GM21423 (cell line): ENCODE measurements around the gene SV2A.
A peak's percentile ranks its signal among the peaks of the same experiment; 100 is the strongest.

ENCODE experiments used
- ATAC-seq: cut with Tn5 transposase; IDR thresholded peaks from one replicate; pipeline ENCODE4 v1.9.1; 2021; ENCODE audit warnings: mild to moderate bottlenecking, moderate library complexity; ENCODE audit not compliant: unreplicated experiment

The SV2A gene

DNA sequence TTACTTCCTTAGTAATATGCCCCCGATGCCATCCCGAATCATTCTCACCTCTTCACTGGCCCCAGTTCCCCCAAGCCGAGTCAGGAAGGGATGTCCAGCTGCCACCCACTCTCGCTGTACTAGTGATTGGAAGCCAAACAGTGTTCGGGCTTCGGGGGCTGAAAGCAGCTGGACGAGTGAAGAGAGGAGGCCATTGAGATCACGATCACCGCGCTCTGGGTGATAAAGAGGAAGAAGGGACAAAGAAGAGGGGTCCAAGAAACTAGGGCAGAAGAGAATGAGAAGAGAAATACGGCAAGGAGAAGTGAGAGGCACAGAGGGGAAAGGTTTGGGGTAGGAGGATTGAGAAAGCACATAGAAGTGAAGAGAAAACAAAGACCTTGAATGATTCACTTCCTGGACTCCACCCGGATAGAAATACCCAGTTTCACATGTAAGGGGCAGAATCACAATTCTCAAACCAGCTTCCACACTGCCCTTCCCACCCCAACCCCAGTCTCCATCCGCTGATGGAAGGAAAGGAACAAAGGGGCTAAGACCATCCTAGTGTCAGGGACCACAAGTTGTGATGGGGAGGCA lies 13.7 kb upstream of the SV2A start:
- no peak for ATAC-seq

DNA sequence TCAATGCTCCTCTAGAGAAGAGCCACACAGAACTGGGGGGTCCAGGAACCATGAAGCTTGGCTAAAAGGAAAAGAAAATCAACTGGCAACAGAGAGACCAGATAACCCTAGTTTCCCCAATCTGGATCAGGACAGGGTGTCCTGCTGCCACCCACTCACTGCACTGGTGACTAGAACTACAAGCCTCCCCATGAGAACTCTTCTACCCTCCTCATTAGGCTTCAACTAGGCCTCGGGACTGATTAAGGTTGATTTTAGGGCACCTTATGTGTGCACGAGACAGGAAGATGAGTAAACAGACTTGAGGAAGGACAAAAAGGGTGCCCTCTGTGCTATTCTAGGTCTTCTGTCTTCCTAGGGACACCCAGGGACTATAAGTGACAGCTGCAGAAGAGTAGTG lies 12.2 kb upstream of the SV2A start:
- ATAC-seq, result no peak

DNA sequence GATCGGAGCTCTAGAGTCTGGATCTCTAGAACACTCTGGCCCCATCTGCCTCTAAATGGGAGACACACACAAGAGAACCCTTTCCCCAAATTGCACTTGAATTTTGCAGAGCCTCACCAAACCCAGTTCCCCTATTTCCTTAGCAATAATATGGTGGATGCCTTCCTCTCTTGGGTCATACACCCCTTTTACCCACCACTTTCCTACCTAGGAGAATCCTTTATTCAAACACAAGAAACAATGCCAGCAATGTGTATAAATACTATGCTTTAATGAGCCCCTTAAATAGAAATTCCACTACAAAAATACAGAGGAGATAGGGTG lies 10.7 kb upstream of the SV2A start:
- ATAC-seq, result no peak

DNA sequence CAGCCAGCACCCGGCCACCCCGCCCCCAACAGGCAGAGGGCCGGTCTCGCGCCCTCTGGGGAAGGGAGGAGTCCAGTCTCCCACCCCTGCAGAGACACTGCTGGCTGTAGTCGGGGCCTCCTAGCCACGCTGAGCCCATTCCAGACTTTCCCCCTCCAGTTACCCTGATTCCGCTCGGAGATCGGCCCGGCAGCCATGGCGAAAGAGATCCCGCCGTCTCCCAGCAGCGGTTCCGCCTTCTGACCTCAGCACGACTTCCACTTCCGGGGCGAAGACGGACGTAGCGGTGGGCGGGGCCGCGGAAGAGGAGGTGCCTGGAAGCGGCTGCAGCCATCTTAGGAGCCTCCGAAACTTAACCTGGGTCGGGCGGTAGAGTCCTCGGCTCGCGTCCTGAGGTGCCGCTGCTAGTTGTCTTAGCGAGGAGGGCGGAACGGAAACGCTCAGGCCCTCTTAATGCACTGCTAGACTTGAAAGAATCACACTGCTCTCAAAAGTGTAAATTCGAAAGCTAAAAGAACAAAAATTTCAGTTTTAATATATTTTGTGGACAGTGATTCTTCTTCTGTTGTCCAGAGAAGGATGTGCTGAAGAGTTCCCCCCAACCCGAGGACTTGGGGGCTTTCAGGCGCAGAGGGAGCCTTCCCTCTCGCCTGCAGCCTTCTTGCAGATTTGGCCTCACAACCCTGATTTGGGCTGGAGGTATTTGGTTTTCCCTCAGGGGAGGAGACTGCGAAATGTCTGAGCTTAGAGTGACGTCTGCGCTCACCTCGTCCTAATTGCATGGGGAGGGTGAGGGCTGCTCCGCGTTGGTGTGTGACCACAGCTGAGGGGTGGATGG lies 10.1 kb upstream of the SV2A start, which contains the start of gene SF3B4:
SF3B4 (minus strand) TSS at position 241 of the 838 bp plus-strand sequence; CDS start at position 197, 44 bp downstream.
- ATAC-seq, result peak; percentile 94

DNA sequence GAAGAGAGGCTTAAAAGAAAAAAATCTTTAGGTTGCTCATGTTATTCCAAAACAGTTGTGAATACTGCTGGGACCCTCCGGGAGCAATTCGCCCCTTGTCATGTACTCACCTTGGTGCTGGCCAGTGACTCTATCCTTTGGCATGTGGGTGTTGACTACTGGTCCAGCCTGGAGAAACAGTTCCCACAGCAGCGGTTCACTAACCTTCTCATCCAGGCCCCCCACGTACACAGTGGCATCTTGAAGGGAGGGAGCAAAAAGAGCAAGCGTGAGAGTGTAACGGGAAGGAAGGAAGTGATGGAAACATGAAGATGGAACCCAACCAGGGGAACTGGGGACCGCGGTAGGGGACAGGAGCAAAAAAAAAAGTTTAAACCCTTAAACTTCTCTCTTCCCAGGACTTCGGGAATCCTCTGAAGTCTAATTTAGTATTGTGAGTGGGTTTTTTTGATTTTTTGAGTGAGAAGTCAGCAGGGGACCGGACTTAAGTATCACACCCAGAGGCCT lies 9.5 kb upstream of the SV2A start:
- no peak for ATAC-seq

DNA sequence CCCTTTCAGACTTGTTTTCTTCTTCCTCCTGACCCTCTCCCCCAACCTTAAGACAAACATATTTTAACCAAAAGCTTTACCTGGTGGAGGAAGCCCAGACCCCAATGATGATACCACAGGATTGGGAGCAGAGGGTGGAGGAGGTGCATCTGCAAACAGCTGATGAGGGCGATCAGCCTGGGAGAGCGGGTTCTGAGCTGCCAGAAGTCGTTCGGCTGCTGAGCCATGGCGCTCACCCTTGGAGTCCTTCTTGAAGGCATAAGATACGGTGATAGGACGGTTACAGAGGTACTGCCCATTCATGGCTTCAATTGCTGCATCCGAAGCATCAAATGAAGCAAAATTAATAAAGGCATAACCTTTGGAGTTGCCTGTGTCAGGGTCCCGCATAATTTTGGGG lies 8.7 kb upstream of the SV2A start:
- ATAC-seq, result no peak

DNA sequence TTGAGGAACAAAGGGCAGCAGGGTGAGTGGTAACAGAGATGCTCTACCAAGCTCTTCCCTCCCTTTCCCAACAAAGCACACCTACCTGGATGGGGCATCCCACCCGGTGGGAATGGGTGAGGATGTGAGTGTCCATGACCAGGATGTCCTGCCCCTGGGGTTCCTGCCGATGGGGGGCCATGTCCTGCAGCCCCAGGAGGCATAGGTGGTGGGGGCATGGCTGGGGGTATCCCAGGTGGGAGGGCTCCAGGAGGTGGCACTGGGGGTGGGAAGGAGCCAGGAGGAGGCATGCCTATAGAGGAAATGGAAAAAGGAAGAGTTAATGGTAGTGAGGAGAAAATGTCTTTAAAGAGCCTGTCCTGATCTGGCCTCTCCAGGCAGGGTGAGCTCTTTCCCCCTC lies 8.1 kb upstream of the SV2A start:
- no peak for ATAC-seq

DNA sequence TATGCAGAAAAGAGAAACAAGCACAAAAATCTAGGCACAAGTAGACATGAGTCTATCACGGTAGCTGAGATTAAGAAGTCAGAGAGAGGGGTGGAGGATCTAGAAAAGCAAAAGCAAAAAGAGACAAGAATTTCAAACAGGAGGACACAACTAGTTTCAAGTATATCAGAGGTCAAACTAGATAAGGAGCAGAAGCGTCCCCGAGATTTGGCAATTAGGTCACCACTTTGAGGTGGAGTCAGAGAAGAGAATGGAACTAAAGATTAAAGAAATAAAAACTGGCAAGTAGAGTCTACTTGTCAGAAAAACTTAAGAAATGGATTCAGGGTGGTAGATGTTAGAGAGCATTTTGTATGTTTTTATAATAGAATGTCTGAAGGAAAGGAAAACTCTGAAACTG lies 7.7 kb upstream of the SV2A start:
- ATAC-seq, result no peak

DNA sequence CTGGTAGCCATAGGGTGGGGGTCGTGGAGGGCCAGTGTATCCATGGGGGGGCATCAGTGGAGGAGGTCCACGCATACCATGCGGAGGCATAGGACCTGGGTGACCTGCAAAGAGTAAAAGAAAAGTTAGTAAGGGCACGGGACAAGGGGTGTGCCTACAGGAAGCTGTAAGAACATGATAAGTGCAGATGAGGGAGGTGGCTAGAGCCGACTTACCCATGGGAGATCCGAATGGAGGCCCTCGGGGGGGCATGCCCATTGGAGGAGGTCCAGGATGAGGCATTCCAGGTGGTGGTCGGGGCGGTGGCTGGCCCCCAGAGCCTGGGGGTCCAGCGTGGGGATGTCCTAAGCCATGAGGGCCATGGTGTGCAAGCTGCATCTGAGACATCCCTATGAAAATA lies 6.0 kb upstream of the SV2A start:
- no peak for ATAC-seq

DNA sequence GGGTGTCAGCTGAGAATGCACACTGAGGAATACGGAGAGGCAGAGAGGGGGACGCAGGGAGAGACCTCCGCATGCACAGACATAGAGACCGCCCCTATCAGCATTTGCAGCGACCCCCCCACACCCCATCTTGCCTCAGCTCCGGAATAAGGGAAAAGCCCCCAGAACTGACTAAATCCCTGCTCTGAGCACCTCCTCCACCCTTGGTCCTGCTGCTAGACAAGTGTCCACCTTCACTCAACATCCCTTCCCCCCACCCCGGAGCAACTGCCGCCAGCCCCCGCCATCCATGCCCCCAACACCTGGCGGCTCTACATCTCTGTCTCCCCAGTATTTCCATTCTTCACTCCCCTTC lies 769 bp downstream of the SV2A start:
- ATAC-seq, result no peak

DNA sequence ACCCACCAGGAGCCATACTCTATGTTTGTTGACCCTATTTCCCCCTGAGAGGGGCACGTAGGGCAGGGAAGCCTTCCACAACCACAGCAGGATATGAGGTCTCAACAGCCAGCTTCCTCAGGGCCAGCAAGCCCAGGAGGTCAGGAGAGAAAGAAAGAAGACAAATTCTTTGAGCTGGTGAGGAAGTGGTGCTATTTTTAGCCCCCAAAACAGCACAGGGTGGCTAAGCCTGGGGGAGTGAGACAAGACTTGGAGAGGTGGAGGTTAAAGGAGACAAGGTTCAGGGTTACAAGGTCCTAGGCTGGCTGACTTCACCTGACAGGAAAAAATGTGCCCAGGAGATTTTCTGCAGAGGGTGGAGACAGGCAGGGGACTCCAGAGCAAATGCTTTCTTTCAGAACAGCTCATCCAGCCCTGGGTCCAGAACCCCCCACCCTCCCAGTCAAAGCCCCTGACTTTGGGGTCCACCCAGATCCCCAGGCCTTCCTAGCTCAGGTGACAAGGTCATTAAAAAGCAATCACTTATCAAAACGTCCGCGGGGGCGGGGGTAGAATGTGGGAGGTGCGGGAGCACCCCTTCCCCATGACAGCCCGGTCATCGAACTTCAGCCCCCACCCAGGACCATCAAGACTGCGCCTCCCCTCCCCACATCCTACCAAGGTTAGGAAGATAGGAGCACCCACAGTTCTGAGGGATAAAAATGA lies 1.3 kb downstream of the SV2A start:
- ATAC-seq, result no peak

DNA sequence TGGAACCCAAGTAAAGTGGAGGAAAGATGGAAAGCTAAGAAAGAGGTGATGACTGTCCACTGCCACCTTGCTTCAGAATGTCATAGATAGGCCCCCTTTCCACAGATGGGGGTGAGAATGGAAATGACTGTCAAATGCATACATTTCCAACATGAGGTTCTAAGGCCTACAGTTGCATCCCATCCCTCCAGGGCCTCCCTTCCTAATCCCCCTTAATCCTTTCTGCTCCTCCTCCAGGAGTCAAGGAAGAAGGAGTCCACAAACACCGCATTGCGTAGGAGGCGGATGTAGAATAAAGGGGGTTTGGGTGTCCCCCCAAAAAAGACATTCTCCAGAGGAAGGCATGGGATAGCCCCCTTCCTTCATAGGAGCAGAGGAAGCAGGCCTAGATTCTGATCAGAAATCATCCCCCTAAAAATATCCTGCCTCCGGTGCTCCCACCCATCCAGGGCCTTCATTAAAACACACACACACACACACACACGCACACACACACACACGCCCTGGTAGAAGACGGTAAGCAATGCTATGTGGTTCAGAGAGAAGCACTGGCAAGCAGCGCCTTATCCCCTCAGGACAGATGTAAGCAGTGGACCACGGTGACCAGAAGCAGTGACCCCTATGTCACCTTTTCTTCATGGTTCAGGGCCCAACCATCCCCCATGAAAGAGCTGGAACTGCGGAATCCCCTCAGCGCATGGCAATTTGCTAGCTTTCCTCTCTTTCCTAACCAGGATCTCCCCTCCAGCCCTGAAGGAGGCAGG lies 2.0 kb downstream of the SV2A start:
- no peak for ATAC-seq

DNA sequence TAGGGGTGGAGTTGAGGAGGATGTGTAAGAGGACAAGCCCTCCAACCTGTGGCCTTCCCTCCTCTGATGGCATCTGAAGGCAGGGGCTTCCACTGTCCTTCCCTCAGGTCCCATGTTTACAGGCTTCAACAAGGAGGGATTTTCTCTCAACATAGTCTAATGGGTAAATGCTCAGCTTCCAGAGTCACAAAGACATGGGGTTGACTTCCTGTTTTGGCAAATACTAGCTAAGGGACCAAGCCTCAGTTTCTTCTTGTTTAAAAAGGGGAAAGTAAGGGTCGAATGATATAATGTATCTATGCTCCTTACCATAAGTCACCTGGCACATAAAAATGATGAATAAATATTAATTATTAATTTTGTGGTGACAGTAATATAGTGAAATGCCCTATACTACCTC lies 3.1 kb downstream of the SV2A start:
- ATAC-seq, result no peak

DNA sequence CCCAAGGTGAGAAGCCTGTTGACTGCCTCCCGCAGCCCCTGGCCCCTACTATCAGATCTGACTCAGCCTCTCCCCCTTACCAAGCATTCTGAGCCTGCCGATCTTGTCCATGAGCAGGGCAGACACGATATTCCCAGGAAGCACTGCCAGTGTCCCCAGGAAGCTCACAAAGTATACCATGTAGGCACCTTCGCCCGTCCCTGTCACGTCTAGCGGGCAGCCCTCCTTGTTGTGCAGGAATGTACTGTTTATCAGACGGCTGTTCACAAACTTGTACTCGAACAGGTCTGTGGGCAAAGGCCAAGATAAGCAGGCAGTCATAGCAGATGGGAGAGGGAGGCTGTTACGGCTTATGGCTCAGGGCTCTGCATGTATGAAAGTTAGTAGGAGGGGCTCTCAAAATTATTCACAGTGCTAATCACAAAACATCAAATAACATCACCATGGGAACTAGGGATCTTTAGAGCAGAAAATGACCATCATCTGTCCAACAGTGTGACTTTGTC lies 11.0 kb downstream of the SV2A start:
- no peak for ATAC-seq

DNA sequence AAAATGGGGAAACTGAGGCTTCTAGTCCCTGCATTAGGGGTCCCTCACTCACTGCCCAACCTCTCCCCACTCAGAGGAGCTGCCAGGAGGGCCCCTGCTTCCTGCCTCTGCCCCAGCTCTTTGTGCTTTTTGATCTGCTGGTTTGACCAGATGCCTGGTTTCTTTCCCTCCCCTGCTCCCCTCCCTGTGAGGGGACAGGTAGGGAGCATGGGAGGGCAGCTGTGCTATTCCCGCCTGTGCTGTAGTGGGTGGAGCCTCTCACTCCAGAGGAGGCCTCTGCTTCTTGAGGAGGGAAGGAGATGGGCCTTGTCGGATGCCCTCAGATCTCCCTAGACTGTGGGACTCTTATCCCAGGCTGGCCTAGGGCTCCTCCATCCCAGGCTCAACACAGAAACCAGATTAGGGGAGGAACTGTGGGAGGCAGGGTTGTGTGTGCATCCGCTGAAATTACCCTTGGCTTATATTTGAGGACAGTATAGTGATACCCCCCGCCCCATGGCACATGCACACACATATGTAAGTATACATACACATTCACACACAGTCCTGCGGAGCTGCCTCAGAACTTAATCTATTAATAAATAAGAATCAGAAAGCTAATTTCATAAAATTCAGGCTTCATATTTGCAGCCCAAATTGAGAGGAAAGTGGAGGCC lies 13.7 kb downstream of the SV2A start:
- no peak for ATAC-seq

DNA sequence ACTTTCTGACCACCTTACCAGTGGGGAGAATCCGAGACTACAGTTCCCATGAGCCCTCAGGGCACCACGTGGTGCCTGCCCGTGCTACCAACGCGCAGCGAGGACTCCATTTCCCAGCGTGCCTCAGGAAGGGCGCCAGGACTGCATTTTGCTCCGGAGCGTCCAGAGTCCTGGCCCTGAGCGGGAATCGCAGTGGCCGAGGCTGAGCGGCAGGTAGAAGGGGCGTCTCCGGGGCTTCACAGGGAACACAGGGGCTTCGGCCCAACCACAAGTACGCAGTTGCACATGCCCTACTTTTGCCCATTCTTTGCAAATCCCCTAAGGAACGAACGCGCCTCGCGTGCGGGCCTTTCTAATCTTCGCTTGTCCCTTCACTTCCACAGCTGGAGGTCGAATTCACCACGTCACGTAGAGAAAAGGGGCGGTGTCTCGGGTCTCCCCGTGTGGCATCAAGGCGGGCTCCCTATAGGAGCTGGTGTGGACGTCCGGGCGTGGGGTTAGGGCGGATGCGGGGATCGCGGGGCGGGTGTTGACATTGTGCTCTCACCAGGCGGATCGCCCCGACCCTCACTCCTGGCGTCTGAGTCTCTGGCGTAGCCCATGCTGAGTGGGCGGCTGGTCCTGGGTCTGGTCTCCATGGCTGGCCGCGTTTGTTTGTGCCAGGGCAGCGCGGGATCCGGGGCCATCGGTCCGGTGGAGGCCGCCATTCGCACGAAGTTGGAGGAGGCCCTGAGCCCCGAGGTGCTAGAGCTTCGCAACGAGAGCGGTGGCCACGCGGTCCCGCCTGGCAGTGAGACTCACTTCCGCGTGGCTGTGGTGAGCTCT lies 18.0 kb downstream of the SV2A start, which contains the start of gene BOLA1:
BOLA1 (plus strand) TSS at position 109 of the 825 bp plus-strand sequence; CDS start at position 601, 492 bp downstream.
- peak; percentile 97 for ATAC-seq

DNA sequence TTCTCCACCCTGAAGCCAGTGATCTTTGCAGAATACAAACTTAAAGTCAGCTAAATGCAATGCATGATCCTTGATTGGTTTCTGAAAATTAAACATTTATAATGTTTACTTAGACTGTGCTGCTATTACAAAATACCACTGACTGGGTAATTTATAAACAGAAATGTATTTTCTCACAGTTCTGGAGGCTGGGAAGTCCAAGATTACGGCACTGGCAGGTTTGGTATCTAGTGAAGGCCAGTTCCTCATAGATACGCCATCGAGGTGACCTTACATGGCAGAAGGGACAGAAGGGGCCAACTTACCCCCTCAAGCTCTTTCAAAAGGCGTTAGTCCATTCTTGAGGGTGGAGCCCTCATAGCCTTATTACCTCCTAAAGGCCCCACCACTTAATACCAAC lies 21.1 kb downstream of the SV2A start:
- no peak for ATAC-seq

DNA sequence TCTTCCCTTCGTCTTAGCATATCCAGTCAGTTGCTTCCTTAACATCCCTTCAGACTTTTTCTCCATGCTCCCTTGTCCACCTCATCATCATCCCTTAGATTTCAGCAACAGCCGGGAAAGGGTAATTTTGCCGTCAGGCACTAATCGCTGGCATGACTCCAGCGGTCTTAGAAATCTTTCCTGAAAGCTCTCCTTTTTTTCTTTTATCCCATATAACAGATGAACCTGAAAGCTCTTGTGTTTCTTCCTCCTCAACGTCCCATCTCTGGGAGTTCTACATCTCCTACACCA lies 28.7 kb downstream of the SV2A start:
- ATAC-seq, result no peak

DNA sequence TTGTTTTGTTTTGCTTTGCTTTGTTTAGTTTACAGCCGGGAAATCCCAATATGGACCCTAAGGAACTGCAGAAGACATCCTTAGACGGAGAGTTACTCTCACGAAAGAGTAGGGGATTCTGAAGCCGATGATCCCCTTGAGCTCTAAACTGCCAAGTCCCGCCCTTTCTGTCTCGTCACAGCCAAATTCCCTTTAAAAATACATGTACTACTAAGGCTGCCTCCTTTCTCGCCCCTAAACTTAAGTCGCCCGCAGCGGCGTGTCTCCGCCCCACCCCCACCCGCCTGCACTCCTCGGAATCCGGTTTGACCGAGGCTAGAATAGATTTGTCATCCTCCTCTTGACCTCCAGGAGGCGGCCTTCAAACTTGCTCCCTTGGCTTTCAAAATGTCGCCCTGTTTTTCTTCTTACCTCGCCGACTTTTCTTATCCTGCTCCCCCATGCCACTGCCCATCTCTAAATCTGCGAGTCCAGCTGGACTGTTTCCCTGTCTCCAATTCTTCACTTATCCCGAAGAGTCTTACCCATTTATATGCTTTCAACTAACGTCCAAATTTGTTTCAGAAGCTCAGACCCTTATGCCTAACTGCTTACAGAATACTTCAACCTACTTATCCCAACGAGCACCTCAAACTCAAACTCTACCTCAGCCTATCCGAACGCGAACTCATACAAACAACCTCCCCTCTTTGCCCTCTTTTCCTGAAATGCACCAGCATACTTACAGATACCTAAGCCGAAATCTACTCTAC lies 29.2 kb downstream of the SV2A start:
- peak; percentile 19 for ATAC-seq
